A549 treated with GW870086 at 1 μM for 4 hours (cell line): ENCODE results near the gene P2RX1. TPM values are rescaled to one million over a fixed set of nuclear protein-coding genes. Genes with fewer than 3 reads are reported as not detected.

Experiments
- total RNA-seq: library from RNA; stranded (reverse); fragments of 200-300 nt; extraction: Qiagen RNA extraction; gene quantifications from 5 replicates; pipeline ENCODE4 v1.2.3, GENCODE V29; 2022; ENCODE audit warnings: low read depth

P2RX1 gene
- not detected in 5 replicates for total RNA-seq

GRCh38 chr17:3915995-3916696 is at the start of gene P2RX1:
P2RX1 (minus strand) TSS chr17:3916465; CDS start chr17:3916225, 240 bp downstream.

GRCh38 chr17:3964203-3965117 is 48.2 kb upstream of the P2RX1 start, which contains the start of gene ATP2A3:
ATP2A3 (minus strand) TSS chr17:3964437; CDS start chr17:3964291, 146 bp downstream.

GRCh38 chr17:3893003-3893719 is 23.1 kb downstream of the P2RX1 start, which contains the start of gene CAMKK1:
CAMKK1 (minus strand) TSS chr17:3893053; CDS start chr17:3885687, 7,366 bp downstream.

Other genes starting within 250 kb of the P2RX1 start
- 289 to 350 TPM (median 334 TPM) in 5 replicates for gene TAX1BP3, start 247.9 kb downstream of the P2RX1 start, total RNA-seq
- 139 to 167 TPM (median 157 TPM) in 5 replicates for gene EMC6, start 247.7 kb downstream of the P2RX1 start, total RNA-seq
- gene P2RX5, start 220.3 kb downstream of the P2RX1 start, total RNA-seq = 19.1 to 27.4 TPM (median 24.0 TPM) in 5 replicates
- gene HASPIN, start 192.6 kb downstream of the P2RX1 start, total RNA-seq = 12.9 to 15.5 TPM (median 13.7 TPM) in 5 replicates
- 97.4 to 103 TPM (median 99.1 TPM) in 5 replicates for gene ITGAE, start 115.3 kb downstream of the P2RX1 start, total RNA-seq
- gene NCBP3, start 70.2 kb downstream of the P2RX1 start, total RNA-seq = 26.8 to 33.9 TPM (median 32.0 TPM) in 5 replicates
- gene CAMKK1, start 23.4 kb downstream of the P2RX1 start, total RNA-seq = 22.3 to 23.1 TPM (median 22.9 TPM) in 5 replicates
- gene ATP2A3, start 48.0 kb upstream of the P2RX1 start, total RNA-seq = 3.8 to 5.4 TPM (median 4.7 TPM) in 5 replicates
- gene ZZEF1, start 226.6 kb upstream of the P2RX1 start, total RNA-seq = 11.2 to 15.5 TPM (median 14.0 TPM) in 5 replicates
- 15.9 to 21.3 TPM (median 19.4 TPM) in 5 replicates for gene CYB5D2, start 226.7 kb upstream of the P2RX1 start, total RNA-seq